GM19025 (cell line): ENCODE results near the gene GLIS1.

Experiments
- ATAC-seq: cut with Tn5 transposase; IDR thresholded peaks from one replicate; pipeline ENCODE4 v1.9.1; 2021; ENCODE audit warnings: mild to moderate bottlenecking, low read depth, moderate library complexity; ENCODE audit not compliant: unreplicated experiment

GLIS1 gene

DNA sequence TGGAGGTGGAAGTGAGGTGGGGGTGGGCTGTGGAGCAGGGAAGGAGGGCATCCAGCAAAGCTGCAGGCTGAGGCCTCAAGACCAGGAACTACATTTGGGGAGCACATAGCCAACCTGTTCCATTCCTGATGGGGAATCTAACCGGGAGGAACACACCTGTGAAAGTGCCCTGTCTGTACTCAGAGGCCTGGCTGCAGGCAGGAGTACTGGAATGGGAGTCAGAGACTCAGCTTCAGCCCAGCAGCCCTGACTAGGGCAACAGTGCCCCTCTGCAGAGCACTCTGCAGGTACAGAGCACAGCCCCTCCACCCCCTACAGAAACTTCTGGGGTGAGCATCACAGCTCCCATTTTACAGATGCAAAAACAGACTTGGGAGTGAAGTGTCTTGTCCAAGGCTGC is 153.4 kb downstream of the GLIS1 start:
- ATAC-seq = no peak

- no peak for ATAC-seq
These were observed 153.8 kb downstream of the GLIS1 start for GRCh38 chr1:53585129-53585528.

- no peak for ATAC-seq
These were observed 154.2 kb downstream of the GLIS1 start for GRCh38 chr1:53584777-53585107.

- ATAC-seq = no peak
These were observed 154.8 kb downstream of the GLIS1 start for GRCh38 chr1:53583868-53584776.

DNA sequence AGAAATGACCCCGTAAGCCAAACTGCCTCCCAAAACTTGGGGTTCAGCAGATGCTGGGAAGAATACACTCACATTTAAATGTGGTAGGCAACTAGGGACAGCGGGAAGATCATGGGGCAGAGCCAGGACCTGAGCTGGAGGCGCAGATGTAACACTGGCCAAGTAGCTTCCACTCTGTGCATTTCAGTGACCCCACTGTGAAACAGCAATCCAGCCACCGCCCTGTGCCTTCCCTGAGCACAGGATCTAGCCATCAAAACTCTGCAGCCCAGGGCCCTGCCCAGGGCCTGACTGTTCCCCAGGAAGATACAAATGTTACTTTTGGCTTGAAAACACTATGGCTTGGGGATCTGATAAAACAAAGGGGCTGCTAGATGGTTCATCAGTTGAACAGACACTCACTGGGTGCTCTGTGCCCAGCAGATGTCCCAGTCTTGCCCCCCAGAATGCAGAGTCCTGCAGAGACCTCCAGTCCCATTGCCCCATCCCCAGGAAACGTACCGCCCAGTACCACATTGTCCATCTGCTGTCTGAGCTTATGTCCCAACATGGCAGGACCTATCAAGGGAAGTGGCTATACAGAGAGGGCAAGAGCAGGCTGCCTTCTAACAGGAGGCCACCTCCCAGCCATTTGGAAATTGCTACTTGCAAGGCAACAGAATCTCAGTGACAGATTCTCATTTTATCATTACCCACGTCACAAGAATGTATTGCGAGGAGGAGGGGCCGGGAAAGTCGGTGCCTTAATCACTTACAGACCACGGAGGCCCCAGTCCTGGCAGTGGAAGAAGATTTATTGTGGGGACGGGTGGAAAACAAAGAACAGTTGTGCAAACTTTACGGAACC is 155.7 kb downstream of the GLIS1 start:
- no peak for ATAC-seq

DNA sequence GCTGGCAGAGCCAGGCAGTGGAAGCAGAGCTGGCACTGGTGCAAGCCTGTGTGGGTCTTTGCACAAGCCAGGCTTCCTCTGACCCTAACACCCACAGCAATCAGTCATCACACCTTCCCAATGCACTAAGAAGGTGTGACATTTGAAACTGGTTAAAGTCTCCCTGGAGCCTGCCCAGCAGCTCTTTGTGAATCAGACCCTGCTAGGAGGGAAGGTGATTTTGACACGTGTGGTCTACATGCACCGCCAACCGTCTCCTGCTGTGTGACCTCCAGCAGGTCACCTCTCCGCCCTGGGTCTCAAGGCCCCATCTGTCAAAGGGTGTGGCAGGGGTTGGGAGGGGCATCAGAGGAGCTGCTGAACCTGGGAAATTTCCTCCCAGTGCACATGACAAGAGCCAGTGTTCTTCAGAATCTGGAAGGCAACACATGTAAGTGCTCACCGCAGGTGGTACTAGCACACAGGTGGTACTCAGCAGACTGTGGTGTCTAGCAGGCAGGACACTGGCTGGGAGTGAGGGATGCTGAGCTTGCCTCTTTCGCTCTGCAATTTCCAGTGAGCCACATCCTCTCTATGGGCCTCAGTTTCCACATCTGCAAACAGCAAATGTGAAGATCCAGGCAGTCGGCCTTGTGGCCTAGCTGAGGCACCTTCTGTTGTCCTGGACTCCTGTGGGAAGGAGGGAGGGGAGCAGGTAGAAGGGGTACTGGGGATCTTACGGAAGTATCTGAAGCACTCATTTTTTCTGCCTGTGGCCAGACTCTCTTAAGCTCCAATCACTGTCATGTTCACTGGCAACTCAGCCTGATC is 156.5 kb downstream of the GLIS1 start:
- ATAC-seq = no peak

DNA sequence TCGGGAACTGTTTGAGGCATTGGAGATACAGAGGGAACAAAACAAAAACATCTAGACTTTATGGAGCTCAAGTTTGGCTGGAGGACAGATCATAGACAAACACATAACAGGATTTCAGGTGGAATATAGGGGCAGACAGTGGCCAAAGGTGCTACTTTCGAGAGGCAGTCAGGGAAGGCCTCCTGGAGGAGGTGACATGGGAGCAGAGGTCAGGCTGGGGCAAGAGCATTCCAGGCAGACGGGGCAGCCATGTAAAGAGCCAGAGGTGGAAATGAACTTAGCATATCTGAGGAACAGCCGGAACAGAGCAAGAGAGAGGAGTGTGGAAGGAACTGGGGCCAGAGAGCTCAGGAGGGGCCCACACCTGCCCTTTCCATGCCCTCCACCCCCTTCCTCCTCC is 157.5 kb downstream of the GLIS1 start:
- no peak for ATAC-seq

GRCh38 chr1:53580739-53581475 is 158.1 kb downstream of the GLIS1 start:
- ATAC-seq = no peak

- no peak for ATAC-seq
These were observed 159.0 kb downstream of the GLIS1 start for GRCh38 chr1:53580009-53580400.

GRCh38 chr1:53579221-53580008 is 159.5 kb downstream of the GLIS1 start:
- ATAC-seq = no peak

DNA sequence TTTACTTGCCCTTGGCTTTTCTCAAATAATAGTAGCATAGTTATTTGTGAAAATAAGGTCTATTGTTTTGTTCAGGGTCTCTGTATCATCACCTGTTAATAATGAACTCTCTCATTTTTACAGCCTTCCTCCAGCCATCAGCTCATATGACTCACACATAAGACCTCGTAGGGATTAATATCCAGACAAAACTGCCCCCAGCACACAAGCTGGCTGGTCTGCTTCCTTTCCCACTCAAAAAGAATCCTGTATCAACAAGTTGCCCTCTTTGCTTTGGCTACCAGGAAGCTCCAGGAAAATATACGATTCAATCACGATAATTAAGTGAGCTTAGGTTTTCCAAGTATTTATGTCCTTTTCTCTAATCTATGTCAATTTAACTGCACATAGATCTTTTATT is 160.6 kb downstream of the GLIS1 start:
- ATAC-seq = no peak

DNA sequence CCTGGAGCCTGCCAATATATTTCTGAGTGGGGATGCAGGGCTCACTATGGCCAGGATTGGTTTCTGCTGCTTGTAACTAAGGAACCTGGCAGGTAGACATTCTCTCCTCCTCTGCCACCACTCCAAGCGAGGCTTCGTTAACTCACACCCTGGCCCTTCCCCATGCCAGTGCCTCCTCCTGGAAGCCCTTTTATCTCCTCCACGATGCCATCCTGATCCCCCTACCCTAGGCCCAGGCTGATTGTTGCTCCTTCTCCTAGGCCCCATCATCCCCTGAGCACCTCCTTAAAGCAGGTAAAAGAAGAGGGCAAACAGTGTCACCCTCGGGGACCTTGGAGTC is 161.2 kb downstream of the GLIS1 start:
- no peak for ATAC-seq

DNA sequence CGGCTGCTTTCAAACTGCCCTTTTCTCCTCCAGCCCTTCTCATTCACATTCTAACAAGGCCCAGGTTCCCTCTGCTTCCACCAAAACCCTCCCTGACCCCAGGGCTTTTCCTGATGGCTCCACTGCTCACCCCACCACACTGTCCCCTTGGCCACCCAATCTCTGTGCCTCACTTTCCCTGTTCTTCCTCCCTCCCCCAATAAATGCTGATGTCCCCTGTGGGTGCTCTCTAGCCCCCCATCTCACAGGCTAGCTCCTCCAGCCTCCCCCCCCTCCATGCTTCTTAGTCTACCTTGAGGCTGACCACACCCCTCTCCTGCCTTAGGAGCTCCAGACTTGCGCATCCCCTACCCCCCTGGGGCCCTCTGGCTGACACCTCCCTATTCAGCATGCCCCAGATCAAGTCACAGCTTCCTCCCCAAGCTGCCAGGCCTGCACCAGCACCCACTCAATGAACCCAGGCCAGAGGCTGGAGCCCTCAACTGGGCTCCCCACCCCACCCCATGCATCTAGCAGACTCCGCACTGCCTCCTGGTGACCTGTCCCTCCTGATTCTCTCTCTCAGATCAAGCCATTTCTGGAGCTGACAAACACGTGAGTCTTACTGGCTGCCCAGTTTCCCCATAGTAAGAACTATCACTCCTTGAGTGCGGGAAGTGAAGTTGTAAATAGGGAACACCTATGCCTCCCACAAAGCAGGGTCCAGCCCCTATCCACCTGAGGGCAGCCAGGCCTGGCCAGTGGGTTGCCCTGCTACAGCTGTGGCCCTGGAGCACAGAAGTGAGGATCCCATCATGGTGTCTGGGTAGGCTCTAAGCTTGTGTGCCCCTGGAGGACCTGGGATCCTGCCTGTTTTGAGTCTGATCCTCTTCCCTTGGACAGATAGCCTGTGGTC is 161.9 kb downstream of the GLIS1 start:
- no peak for ATAC-seq

DNA sequence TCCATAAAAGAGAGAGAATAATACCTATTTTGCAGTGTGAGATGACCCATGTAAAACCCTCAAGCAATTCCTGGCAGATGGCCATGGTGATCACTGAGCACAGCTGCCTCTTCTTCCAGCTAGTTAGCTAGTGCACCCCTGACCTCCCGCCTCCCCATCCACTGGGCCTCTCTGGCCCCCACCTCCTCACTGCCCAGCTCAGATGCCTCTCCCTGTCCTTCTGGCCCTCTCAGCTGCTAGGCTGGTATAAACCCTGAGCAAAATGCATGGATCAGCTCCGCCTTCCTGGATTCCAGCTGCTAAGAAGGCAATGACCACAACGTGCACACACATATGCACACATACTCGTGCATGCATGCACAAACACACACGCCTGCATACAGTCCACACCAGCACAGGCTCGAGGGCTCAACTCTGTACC is 162.6 kb downstream of the GLIS1 start:
- ATAC-seq = no peak

GRCh38 chr1:53575955-53576320 is 163.0 kb downstream of the GLIS1 start:
- no peak for ATAC-seq

DNA sequence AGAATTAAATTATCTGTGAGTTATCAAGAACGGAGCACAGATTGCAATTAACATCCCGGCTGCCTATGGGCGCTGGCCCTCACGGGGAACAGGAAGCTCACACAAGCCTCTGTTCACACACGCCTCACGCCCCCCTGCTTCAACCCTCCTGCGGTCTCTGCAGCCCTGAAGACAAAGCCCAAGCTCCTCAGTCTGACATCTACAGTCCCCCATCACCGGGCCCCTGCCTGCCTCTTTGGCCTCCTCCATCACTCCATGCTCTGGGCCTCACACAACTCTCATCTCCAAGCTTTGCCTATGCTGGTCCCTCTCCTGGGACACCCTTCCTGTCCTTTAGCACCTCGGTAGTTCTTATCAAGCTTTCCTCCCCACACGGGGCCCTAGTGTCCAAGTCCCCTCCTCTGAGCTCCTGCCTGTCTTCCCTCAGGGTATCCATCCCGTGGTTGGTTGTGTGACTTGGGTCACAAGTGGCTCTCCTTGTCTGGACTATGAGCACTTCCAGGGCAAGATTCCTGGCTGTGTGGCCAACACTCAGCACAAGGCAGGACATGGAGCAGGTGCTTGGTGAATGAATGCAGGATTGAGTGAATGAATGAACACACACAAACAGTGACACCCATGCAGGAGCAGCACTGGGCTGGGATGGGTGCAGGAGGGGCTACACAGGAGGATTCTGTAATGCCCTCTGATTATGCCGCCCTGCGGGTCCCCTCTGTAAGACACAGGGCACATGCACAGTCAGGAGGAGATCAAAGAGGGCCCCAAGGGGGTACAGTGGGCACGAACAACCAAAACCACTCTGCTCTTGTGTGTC is 163.6 kb downstream of the GLIS1 start:
- ATAC-seq = no peak

GRCh38 chr1:53574621-53575020 is 164.3 kb downstream of the GLIS1 start:
- no peak for ATAC-seq

DNA sequence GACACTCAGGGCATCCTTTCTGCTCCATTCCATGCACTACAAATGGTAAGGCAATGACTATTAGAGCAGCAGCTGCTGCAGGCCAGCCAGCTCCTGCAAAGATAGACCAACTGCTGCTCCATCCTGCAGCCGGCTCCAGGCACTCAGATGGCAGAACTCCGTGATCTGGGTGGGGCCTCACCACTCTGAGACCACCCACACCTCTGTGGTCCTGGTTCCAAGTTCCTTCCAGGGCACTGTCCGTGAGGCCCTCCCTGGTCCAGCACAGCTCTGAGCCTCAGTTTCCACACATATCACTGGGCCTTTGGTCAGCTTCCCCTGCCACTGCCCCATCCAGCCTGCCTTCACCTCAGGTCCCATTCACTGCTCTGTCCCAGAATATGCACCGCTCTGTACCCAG is 165.0 kb downstream of the GLIS1 start:
- no peak for ATAC-seq
